GM12801 (cell line): ENCODE data around the gene NHEJ1.

Source experiments
- TF ChIP-seq, protein P1 (sequence below): IDR thresholded peaks from one replicate; pipeline ENCODE4 v1.5.1; 2011; ENCODE audit warnings: control low read depth; ENCODE audit not compliant: insufficient read length; ENCODE audit errors: extremely low read depth

NHEJ1 gene

DNA sequence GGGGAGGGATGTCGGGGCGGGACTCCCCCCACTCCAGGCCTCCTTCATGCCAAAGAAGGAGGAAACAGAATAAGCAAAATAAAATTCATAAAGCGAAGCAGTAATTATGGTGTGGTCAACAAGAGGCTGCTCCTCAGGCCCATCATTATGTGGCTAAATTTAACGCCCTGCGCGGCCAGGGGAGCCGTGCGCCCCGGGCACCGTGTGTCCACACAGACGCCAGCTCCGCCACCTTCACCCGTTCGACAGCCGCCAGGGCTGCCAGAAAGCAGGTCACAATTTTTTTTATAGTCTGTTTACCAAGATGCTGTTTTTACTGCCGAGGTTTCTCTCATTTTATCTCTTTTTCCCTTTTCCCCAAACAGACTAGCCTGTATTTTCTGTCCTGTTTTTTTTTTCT lies 31.0 kb downstream of the NHEJ1 start:
- TF ChIP-seq, protein P1, sequence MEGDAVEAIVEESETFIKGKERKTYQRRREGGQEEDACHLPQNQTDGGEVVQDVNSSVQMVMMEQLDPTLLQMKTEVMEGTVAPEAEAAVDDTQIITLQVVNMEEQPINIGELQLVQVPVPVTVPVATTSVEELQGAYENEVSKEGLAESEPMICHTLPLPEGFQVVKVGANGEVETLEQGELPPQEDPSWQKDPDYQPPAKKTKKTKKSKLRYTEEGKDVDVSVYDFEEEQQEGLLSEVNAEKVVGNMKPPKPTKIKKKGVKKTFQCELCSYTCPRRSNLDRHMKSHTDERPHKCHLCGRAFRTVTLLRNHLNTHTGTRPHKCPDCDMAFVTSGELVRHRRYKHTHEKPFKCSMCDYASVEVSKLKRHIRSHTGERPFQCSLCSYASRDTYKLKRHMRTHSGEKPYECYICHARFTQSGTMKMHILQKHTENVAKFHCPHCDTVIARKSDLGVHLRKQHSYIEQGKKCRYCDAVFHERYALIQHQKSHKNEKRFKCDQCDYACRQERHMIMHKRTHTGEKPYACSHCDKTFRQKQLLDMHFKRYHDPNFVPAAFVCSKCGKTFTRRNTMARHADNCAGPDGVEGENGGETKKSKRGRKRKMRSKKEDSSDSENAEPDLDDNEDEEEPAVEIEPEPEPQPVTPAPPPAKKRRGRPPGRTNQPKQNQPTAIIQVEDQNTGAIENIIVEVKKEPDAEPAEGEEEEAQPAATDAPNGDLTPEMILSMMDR: no peak

DNA sequence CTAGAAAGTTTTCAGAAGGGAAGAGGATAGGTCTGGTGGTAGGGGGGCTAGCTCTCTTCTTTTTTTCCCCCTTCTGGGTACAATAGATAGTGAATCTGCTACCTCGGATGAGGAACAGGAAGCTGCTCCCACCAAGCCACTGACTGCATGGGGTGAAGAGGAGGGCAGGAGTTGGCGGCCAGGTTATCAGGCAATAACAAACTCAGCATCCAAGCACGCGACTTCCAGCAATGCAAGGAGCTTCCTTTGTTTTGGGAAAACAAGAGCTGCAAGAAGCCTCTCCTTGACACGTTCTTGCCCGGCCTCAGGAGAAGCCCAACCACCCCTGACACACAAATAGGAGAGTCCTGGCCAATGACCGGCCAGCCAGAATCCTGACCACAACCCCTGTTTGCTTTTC lies 32.2 kb downstream of the NHEJ1 start:
- TF ChIP-seq, protein P1: no peak

DNA sequence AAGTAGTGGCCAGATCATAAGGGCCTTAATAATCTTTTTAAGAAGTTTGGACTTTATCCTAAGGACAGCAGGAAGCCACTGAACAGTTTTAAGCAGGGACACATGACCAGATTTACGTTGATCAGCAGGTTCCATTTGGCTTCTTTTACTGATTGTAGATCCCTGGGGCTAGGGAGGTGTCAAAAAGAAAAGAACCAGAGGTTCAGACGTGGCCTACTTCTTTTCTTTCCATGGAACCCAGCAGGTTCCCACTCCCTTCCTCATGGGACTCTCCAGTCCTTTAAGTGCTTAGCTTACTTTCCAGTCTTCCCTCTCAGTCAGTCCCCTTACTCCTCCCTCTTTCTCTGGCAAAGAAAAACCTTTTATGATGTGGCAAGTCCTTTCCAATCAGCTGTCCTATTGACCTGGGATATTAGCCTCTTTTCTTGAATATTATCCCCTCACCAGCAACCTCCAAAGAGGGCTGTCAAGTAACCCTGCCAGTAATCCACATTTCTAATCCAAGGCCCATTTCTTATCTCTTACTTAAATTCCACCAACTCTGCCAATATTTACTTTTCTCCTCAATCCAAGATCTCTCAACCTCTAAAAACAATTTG lies 33.5 kb downstream of the NHEJ1 start:
- TF ChIP-seq, protein P1: no peak

DNA sequence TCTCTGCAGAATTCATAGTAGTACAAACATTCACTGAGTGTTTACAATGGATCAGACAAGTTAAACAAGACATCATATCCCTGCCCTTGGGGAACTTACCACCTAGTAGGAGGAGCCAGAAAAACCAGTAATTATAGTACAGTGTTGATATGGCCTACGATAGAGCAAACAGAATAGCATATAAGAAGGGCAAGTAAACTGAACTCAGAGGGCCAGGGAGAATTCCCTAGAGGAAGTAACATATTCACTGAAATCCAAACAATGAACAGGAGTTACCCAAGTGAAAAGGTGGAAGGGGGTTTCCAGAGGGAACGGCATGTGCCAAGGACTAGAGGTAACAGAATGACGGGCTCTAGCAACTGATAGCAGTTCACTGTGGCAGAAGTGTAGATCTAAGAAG lies 34.1 kb downstream of the NHEJ1 start:
- TF ChIP-seq, protein P1: no peak

DNA sequence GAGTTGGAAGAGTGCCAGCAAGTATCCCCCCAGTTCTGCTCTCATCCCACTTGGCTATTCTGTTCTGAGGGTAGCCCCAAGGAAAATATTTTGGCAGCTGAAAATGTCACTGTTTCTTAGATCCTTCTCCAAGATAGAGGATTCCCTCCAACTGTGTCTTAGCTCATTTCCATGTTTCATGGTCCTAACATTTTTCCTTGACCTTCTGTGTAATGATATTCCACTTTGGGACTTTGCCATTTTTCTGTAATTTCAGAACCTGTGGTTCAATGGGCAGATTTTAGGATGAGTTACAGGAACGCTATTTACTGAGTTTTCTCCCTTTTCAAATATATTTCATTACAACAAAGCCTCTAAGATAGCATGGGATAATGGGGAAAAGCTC lies 34.7 kb downstream of the NHEJ1 start:
- TF ChIP-seq, protein P1: no peak

DNA sequence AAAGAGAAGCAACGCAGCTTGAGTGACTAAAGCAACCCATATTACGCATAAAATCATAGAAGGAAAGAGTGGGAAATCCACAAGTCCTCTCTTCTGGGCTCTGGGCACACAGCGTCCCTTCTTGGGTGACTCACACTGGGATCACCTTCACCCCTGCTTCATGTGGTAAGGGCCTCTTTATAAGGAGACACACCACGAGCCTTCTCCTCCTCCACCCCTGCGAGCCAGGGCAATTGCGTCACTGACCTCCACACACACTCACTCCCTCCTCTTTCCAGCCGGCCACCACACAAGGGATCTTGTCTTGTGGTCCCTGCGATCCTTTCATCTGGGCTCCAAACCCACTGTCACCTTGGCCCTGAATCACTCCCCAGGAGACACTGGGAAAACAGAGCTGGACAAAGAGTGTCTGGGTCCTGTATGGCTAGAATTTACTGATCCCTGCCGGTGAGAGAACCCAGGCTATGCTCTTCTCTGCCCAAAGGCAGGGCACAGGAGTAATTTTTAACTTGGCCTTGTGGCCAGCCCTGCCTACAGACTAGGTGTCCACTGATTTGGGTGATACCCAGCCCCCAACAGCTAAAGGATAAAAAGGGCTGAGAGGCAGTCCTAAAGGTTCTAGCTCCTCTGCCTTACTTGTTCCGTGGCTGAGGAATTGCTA lies 35.3 kb downstream of the NHEJ1 start:
- TF ChIP-seq, protein P1: no peak

DNA sequence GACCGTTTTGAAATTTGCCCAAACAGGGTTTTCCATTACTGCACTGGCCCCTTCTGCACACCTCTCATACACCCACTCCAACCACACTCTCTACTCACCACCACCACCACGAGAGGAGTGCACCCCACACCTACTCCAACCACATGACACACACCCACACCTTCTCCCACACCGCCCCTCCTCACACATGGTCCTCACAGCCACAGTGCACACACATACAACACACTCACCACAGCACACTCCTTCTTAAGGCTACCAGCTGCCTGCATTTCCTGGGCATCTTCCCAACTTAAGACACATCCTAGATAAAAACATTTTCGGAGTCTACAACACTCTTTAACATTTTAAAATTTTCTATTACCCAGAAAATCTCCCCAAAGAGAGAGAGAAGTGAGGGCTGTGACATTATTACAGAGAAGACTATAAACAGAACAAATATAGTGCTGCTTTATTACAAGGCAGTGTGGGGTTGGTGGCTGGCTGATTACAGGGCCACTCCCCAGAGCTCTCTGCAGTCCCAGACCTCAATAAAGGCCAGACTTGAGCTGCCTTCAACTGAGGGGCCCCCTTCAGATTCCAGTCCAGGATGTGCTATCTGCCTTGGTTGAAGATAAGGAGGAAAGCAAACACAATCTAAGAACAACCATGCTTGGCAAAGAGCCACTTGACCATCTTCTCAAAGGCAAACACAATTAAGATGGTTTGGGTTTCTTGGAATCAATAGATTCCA lies 36.1 kb downstream of the NHEJ1 start:
- TF ChIP-seq, protein P1: no peak
